Large intestine (tissue), 3 donors: ENCODE results near the gene MRPL2. TPM values are rescaled to one million over a fixed set of nuclear protein-coding genes. Genes with fewer than 3 reads are reported as not detected.
A peak's percentile ranks its signal among the peaks of the same experiment; 100 is the strongest.

ENCODE experiments used
- DNase-seq, 2 donors: peaks; one replicate each; pipeline versions ENCODE4 v3.0.0 to v3.0.0-alpha.2; 2013
- H3K27ac ChIP-seq: one replicate; pipeline ENCODE4 v1.5.1; 2013; ENCODE audit warnings: low read length
- H3K27me3 ChIP-seq: 2 replicates; pipeline ENCODE4 v1.6.1; 2013; ENCODE audit warnings: low read length; ENCODE audit not compliant: control insufficient read depth, insufficient read depth
- H3K36me3 ChIP-seq: 2 replicates; pipeline ENCODE4 v1.6.1; 2013; ENCODE audit warnings: low read length; ENCODE audit not compliant: control insufficient read depth, insufficient read depth
- H3K4me1 ChIP-seq: one replicate; pipeline ENCODE4 v1.6.1; 2013; ENCODE audit warnings: low read length; ENCODE audit not compliant: control insufficient read depth, insufficient read depth
- H3K4me3 ChIP-seq: one replicate; pipeline ENCODE4 v1.5.1; 2013; ENCODE audit warnings: low read length
- H3K9me3 ChIP-seq: one replicate; pipeline ENCODE4 v1.6.1; 2013; ENCODE audit warnings: mild to moderate bottlenecking, low read depth, low read length, moderate library complexity; ENCODE audit not compliant: control insufficient read depth
- WGBS: methylation state at CpG from one replicate; pipeline ENCODE4 v1.1.5; 2013; ENCODE audit warnings: low lambda C conversion rate; ENCODE audit not compliant: insufficient coverage; 5-methylcytosine and 5-hydroxymethylcytosine counted together
- polyA plus RNA-seq: library from polyadenylated mRNA; unstranded; fragments of 120-200 nt; gene quantifications from one replicate; pipeline ENCODE4 v1.2.1, GENCODE V29; 2013

MRPL2 gene
- polyA plus RNA-seq, 1 donor, result 56.1 TPM

DNA sequence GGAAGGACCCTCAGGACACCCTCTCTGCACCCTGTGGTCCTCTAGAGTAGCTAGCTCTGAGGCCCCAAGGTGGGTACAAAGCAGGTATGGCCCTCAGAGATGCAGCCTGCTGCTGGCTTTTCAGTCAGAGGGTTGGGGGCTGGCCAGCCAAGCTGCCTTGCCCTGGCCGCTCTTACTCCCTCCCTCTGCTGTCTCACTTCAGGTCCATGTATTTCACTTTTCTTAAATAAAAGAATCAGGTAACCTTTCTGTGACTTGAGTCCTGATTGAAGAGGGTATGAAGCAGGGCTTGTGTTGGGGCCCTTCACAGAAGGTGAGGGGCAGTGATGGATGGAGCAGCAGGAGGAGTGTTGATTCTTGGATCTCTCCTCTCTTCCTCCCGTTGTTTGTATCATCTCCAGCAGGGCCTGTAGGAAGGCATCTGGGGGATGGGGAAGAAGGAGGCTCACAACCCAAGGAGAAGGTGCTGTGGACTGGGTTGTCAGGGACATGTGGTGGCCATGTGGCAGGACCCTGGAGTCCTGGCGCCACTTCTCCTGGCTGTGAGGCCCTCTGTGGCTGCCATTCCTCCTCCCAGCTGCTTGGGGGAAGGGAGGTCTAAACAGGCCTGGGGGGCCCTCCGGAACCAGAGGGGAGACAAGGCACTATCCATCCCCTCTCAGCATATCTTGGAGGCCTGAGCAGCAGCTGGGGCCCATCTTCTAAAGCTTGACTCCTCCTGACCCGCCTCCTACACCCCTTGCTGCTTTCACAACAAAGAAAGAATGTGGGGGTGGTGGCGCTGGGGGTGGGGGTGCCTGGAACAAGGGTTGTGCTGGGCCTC lies 15.8 kb upstream of the MRPL2 start:
- Histone ChIP-seq H3K9me3 (peaks cover 4% of the 10 kb centered on the region), H3K27ac (peak overlapping the region; percentile 60), H3K4me1 (peaks cover 26% of the 10 kb centered on the region), H3K36me3 (peaks cover 45% of the 10 kb centered on the region), H3K27me3 (no peaks in the 10 kb centered on the region), H3K4me3 (peak overlapping the region; percentile 35)
- no CpG with 5 or more reads among the region's 6 CpGs for WGBS
- DNase-seq, result peak in 1 of 2 donors; percentile 49

DNA sequence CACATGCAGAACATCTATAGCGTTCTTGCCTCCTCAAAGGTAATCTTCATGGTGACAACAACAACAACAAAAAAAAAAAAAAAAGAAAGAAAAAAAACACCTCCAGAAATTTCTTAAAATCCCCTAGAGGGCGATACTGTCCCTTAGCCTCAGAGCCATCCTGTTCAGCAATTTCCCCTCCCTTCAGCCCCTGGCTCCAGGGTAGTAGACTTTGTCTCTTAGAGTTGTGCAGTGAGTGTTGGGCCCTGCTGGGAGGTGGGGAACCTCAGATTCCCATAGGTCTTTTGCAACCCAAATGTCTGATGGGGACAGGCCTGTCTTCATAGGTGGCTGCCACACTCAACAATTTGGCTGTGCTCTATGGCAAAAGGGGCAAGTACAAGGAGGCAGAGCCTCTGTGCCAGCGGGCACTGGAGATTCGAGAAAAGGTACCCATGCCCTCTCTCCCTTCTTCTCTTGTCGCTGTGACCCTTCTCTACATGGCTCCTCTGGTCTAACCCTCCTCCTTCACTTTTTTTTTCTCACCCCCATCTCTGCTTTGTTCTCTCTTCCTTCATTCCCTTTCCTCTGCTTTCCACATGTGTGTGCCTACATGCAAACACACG lies 10.9 kb upstream of the MRPL2 start:
- no peaks in the 10 kb centered on the region for H3K9me3 ChIP-seq
- no peak overlapping the region for H3K27ac ChIP-seq
- DNase-seq, result peak in 1 of 2 donors; percentile 48
- H3K36me3 ChIP-seq, result peaks cover 70% of the 10 kb centered on the region
- no peaks in the 10 kb centered on the region for H3K27me3 ChIP-seq
- H3K4me1 ChIP-seq, result peaks cover 11% of the 10 kb centered on the region
- WGBS, result no CpG with 5 or more reads among the region's 6 CpGs
- H3K4me3 ChIP-seq, result no peak overlapping the region

- Histone ChIP-seq H3K27me3 (no peaks in the 10 kb centered on the region), H3K27ac (no peak overlapping the region), H3K9me3 (no peaks in the 10 kb centered on the region), H3K4me3 (no peak overlapping the region), H3K36me3 (peaks cover 46% of the 10 kb centered on the region), H3K4me1 (peaks cover 28% of the 10 kb centered on the region)
- no CpG with 5 or more reads among the region's 12 CpGs for WGBS
- no peak for DNase-seq
Measured at GRCh38 chr6:43062818-43063217, 3.6 kb upstream of the MRPL2 start.

- no CpG with 5 or more reads among the region's 2 CpGs for WGBS
- Histone ChIP-seq H3K27ac (peak overlapping the region; percentile 99), H3K4me3 (peak overlapping the region; percentile 76), H3K27me3 (no peaks in the 10 kb centered on the region), H3K9me3 (no peaks in the 10 kb centered on the region), H3K36me3 (peaks cover 46% of the 10 kb centered on the region), H3K4me1 (peaks cover 29% of the 10 kb centered on the region)
- no peak for DNase-seq
Measured at GRCh38 chr6:43061861-43062260, 2.6 kb upstream of the MRPL2 start.

DNA sequence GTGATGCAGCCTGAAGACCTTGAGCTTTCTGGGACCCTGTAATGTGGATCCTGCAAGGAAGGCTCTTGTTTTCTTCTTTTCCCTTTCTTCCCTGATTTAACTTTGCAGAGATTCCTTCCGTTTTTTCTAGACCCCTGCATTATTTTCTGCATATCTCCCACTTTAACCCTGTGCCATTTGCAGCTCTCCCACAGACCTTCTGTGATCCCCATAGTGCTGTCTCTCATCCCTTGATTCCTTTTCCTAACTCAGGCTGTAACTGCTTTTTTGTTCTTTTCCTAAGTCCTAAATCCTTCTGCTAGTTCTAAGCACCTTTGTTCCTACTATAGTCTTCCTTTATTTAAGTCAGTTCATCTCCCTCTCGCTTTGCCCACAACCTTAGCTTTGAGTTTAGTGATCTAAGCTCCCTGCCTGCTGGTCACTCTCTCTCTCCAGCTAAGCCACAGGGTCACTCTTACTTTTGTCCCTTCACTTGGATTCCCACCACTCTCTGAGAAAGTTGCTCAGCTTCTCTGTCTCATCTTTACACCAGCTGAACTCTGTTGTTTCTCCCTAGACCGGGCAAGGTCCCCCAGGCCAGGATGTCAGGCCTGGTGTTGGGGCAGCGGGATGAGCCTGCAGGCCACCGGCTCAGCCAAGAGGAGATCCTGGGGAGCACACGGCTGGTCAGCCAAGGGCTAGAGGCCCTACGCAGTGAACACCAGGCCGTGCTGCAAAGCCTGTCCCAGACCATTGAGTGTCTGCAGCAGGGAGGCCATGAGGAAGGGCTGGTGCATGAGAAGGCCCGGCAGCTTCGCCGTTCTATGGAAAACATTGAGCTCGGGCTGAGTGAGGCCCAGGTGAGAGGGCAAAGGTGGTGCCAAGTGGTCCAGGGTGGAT lies 1.8 kb upstream of the MRPL2 start:
- H3K36me3 ChIP-seq, result peaks cover 42% of the 10 kb centered on the region
- no peak for DNase-seq
- WGBS, result 50% methylated on average over 2 of the region's 12 CpGs

GRCh38 chr6:43060034-43060754 lies 960 bp upstream of the MRPL2 start:
- DNase-seq, result peak; percentile 86 to 90
- H3K4me1 ChIP-seq, result peaks cover 29% of the 10 kb centered on the region
- H3K27me3 ChIP-seq, result no peaks in the 10 kb centered on the region
- WGBS, result no CpG with 5 or more reads among the region's 15 CpGs
- H3K36me3 ChIP-seq, result peaks cover 42% of the 10 kb centered on the region
- H3K9me3 ChIP-seq, result no peaks in the 10 kb centered on the region
- H3K4me3 ChIP-seq, result peak overlapping the region; percentile 76
- peak overlapping the region; percentile 99 for H3K27ac ChIP-seq

More for the DNA sequence above, 1.8 kb upstream of the MRPL2 start:
- peaks cover 29% of the 10 kb centered on the region for H3K4me1 ChIP-seq
- H3K27me3 ChIP-seq, result no peaks in the 10 kb centered on the region
- peak overlapping the region; percentile 99 for H3K27ac ChIP-seq
- H3K9me3 ChIP-seq, result no peaks in the 10 kb centered on the region
- H3K4me3 ChIP-seq, result peak overlapping the region; percentile 76

GRCh38 chr6:43058531-43058930 lies 703 bp downstream of the MRPL2 start:
- no peak for DNase-seq
- WGBS, result 100% methylated on average over 1 of the region's 1 CpG
- peak overlapping the region; percentile 76 for H3K4me3 ChIP-seq
- peaks cover 32% of the 10 kb centered on the region for H3K36me3 ChIP-seq
- H3K27me3 ChIP-seq, result no peaks in the 10 kb centered on the region
- H3K9me3 ChIP-seq, result no peaks in the 10 kb centered on the region
- peaks cover 32% of the 10 kb centered on the region for H3K4me1 ChIP-seq
- H3K27ac ChIP-seq, result peak overlapping the region; percentile 56

DNA sequence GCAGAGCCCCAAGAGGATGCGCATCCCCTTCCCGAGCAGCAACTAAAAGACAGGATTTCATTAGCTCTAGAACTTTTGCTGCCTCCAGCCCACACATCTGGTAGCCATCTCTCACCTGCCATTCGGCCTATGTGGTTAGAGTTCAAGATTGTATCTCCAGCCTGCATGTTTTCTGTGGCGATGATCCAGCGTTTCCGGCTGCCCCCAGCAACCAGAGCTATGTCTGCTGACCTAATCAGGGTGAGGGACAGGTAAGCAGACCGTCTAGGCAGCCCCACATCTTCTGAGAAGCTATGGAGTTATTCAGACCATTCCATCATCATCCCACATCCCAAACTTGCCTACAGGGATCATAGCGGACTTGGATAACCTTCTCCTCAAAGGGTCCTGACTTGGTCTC lies 3.3 kb downstream of the MRPL2 start:
- H3K4me1 ChIP-seq, result peaks cover 26% of the 10 kb centered on the region
- no CpG with 5 or more reads among the region's 8 CpGs for WGBS

GRCh38 chr6:43054206-43054943 lies 4.9 kb downstream of the MRPL2 start:
- H3K9me3 ChIP-seq, result no peaks in the 10 kb centered on the region
- no peak for DNase-seq
- H3K4me3 ChIP-seq, result peak overlapping the region; percentile 85
- WGBS, result no CpG with 5 or more reads among the region's 17 CpGs
- H3K27ac ChIP-seq, result peak overlapping the region; percentile 91
- peaks cover 26% of the 10 kb centered on the region for H3K4me1 ChIP-seq
- no peaks in the 10 kb centered on the region for H3K27me3 ChIP-seq
- peaks cover 47% of the 10 kb centered on the region for H3K36me3 ChIP-seq

More for the DNA sequence above, 3.3 kb downstream of the MRPL2 start:
- H3K9me3 ChIP-seq, result no peaks in the 10 kb centered on the region
- H3K27ac ChIP-seq, result no peak overlapping the region
- H3K27me3 ChIP-seq, result no peaks in the 10 kb centered on the region
- H3K36me3 ChIP-seq, result peaks cover 31% of the 10 kb centered on the region
- no peak for DNase-seq
- H3K4me3 ChIP-seq, result no peak overlapping the region
